ENCODE results near the gene NUDC.
"Not testable (repeated sequence)": the region's sequence is repeated elsewhere in the genome, so short reads cannot be mapped to it uniquely, and the experiment has no call there.

NUDC gene

DNA sequence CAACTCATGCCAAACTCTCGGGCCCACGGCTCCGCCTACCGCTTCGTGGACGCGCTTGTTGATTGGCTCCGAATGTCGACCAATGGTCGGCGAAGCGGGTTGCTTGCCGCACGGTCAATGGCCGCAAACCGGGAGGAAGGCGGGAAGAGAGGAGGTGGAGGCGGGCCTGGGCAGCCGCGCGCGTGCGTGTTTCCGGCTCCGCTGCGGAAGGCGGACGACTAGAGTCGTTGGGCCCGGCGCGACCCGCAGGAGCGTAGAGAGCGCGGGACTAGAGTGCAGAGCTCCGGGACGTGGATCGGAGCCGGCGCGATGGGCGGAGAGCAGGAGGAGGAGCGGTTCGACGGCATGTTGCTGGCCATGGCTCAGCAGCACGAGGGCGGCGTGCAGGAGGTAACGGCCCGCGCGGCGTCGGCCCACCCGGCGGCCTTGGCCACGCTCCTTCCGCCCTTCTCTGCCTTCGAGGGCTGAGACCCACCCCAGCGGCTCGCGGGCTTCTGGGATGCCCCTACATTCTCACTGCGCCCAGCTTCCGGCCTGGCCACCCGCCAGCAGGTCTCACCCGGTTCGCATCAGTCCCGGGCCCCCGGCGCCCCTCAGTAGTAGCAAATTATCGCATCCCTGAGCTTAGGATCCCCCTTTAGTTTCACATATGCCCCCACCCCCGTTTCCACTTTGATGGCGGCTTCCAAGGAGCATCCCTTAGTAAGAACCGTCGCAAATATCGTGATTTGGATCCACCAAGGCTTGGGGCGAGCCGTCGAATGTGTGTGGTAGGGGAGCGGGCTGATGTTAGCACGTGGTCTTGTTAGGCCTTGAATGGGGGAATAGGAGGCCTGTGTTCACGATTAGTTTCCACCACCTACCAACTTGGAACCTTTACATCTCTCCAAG is at the start of gene NUDC:
NUDC (plus strand) TSS at position 204 of the 891 bp plus-strand sequence; CDS start at position 310, 106 bp downstream.
- peak; percentile 94 for DNase-seq (ENCODE audit: low read depth)

DNA sequence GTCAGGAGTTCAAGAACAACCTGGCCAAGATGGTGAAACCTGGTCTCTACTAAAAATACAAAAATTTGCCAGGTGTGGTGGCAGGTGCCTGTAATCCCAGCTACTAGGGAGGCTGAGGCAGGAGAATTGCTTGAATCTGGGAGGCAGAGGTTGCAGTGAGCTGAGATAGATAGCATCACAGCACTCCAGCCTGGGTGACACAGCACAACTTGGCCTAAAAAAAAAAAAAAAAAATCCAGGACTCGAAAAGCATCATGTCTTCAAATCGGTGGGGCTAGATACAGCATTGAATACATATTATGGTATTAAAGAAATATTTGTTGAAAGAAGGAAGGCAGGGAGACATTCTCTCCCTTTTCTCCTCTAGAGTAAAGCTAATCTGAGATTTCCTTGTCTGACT is 48.4 kb upstream of the NUDC start:
- DNase-seq (ENCODE audit: low read depth), result not testable (repeated sequence)

DNA sequence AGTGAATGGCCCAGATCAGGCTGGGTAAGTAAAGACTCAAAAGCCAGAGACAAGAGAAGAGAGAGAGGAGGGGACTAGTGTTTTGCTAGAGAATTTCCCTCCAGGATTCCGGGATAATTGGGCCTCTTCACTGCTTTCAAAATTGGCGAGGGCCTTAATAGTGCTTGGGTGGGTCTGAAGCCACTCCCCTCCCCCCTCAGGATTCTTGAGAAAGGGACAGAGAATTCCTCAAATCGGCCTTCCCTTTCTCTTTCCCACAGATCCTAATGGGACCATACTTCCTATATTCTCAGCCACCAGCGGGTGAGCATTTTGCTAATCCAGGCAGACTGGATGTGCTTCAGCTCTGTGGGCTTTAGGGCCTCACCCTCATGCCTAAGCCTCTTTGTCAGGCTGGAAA is 46.6 kb upstream of the NUDC start:
- no peak for DNase-seq (ENCODE audit: low read depth)

DNA sequence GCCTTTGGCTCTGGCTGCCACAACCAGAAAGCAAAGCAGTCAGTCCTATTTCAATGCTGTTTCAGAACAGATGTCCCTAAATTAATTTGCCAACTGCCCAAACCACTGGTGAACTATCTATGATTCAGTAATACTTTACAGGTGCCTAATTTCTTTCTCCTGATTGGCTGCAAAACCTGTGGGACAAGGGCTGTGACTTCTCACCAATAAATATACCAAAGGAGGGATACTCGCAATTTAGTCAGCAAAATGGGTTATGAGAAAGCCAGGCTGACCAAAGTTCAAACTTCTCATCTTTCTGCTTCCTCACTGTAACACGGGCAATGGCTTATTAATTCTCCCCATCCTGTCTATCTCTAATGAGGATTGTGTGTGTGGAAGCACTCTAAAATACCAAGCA is 44.2 kb upstream of the NUDC start:
- DNase-seq (ENCODE audit: low read depth), result no peak

DNA sequence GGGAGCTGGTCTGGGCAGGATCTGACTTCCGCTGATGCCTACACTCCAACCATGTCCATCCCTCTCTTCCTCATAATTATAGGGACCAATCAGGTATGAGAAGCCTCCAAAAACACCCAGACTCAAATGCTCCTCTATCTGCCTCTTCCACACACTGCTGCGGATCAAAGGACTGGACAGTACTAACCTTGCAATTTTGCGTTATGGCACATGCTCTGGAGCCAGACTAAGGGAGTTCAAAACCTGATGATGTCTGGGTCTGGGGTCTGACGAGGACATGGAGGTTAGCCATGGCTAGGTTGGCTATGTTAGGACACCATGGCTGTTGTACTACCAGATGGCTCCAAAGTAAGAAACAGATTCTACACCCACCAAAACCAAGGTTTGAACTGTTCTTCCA is 41.8 kb upstream of the NUDC start:
- DNase-seq (ENCODE audit: low read depth), result no peak

DNA sequence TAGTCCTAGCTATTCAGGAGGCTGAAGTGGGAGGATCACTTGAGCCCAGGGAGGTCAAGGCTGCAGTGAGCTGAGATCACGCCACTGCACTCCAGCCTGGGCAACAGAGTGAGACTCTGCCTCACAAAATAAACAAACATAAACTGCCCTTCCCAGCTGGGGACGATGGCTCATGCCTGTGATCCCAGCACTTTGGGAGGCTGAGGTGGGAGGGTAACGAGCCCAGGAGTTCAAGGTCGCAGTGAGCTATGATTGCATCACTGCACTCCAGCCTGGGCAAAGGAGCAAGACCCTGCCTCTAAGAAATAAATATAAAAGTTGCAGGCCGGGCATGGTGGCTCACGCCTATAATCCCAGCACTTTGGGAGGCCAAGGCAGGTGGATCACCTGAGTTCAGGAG is 39.9 kb upstream of the NUDC start:
- not testable (repeated sequence) for DNase-seq (ENCODE audit: low read depth)

DNA sequence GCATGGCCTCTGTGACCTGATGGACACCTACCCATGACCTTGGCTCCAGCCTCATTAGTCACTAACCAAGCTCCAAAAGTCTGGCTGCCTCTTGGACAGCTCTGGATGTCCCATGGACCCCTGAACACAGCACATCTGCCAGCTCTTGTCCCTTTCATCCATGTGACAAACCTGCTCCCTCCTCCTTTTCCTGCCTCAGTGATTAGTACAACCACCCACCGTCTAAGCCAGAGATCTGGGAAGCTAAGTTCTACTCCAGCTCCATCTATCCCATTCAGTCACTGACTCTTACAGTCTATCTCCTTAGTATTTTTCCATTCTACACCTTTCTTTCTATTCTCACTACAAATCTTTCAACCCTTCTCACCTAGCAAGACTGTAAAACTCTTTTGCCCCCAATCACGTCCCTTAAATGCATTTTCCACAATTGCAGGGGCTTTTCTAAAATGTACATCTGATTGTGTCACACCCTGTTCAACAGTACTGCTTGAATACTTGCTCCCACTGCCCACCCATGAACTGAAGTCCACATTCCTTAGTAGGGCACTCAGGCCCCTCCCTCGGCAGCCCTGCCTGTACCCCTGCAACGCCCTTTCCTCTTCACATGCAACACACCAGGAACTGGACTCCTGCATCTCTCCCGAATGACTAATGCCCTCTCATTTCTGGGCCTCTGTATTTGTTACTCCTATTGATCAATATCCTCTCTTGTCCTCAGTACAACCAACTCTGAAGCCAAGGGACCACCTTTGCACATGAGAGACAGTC is 38.7 kb upstream of the NUDC start:
- no peak for DNase-seq (ENCODE audit: low read depth)

DNA sequence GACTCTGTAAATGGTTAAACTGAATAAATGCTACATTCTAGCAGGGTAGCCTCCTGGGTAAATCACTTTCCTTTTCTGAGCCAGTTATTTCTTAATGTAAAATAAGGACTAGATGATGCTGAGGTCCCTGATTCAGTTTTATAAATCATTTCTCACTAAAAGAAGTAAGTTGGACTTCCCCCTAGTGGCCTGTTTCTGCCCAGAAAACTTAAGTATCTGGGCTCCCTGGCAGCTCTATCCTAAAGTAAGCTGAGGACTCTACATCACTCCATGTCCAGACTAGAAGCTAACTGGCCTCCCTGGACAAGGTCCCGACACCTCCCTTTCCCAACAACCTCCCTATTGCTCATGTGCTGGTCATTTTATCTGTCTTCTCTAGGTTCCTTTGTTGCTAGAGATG is 34.4 kb upstream of the NUDC start:
- DNase-seq (ENCODE audit: low read depth), result no peak

DNA sequence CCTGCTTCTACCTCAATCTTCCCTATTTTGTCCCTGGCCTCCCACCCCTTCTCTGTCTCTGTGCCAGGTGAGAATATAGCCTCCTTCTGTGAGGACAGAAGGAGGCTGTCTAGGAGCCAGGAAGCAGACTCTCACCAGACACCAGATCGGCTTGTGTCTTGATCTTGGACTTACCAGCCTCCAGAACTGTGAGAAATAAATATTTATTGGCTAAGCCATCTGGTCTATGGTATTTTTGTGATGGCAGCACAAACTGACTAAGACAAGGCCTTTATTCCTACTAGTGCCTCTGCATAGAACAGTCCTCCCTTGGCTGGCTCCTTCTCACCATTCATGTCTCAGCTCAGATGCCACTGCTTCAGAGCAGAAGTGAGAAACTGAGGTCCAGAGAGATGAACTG is 33.3 kb upstream of the NUDC start:
- DNase-seq (ENCODE audit: low read depth), result no peak

DNA sequence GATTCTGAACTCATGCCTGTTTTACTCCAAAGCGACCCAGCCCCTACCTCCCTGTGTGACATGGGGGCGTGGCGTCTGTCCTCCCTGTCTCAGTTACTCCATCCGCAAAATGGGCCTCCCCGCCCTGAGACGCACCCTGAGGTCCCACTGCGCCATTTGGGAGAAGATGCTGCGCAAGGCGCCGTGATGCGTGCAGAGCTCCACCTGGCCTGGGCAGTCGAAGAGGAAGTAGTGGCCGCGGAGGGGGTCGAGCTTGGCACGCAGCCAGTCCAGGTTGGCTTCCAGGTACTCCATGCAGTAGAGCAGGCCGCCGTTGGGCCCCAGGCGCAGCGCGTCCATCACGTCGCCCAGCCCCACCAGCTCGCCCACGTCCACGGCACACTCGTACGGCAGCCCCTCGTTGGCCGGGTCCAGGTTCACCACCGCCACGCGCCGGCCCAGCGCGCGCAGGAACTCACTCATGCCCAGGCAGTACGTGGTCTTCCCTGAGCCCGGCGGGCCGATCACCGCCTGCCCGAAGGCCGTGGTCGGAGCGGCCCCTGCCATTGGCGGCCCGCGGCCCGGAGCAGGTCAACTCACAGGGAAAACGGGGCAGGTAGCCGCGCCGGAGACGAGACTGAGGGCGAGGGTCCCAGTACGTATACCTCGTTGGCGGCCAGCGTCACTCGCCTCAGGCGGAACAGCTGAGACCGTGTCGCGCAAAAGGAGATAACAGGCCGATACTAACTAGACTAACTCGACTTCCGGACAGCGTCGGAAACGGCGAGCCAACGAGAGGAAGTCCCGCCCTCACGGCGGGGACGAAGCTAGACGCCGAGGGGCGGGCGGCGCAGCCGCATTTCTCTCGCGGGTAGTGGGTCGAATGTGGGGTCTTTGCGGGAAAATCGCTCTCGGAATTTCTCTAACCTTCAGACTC is 31.7 kb upstream of the NUDC start, which contains the start of gene GPN2:
GPN2 (minus strand) TSS at position 733 of the 916 bp plus-strand sequence; CDS start at position 546, 187 bp downstream.
- peak; percentile 81 for DNase-seq (ENCODE audit: low read depth)

DNA sequence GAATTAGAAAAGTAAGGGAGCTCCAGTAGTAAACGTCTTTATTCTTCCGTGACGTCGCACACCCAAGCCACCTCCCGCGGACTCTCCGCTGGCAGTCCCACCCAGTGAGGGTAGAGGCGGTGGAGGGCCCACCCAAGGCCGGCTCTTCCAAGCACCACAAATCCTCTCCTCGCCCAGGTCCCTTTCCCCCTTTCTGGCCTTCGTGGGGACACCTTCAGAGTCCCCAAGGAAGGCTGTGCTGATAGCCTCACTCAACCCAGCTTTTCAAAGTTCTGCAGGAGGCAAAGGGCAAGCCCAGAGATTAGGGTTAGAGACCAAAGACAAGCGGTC is 31.1 kb upstream of the NUDC start:
- DNase-seq (ENCODE audit: low read depth), result no peak

DNA sequence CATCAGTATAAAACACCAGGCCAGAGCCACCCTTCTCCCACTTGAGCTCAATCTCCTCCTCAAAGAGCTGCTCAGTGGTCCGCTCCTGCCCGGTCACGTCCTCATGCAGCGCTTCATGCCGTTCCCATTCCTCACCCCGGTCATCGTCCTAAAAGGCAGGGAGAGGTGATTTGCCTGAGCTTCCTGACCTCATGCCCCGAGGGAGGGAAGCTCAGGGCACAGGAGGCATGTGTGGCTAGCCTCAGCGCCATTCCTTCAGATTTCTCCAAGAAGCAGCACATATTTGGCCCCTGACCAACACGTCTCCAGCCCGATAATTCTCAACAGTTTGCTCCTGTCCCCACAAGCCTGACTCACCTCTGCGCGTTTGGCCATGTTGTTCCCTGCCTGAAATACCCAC is 27.3 kb upstream of the NUDC start:
- DNase-seq (ENCODE audit: low read depth), result no peak

DNA sequence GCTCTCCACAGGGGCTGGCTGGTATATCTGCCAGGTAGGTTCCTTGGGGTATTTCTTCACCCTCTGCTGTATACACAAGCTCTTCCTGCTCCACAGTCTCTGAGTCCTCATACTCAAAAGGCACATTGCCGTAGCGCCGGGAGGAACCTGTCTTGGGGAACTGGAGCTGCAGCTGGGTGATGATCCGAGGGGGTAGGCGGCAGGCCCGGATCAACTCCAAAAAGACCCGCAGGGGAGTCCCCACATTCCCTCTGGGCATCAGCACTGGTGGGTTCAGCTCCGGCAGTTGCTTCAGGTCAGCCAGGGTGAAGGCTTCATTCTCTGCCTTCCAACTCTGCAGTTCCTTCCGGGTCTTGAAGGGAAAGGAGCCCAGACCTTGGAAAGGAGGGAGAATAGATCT is 24.2 kb upstream of the NUDC start:
- no peak for DNase-seq (ENCODE audit: low read depth)

DNA sequence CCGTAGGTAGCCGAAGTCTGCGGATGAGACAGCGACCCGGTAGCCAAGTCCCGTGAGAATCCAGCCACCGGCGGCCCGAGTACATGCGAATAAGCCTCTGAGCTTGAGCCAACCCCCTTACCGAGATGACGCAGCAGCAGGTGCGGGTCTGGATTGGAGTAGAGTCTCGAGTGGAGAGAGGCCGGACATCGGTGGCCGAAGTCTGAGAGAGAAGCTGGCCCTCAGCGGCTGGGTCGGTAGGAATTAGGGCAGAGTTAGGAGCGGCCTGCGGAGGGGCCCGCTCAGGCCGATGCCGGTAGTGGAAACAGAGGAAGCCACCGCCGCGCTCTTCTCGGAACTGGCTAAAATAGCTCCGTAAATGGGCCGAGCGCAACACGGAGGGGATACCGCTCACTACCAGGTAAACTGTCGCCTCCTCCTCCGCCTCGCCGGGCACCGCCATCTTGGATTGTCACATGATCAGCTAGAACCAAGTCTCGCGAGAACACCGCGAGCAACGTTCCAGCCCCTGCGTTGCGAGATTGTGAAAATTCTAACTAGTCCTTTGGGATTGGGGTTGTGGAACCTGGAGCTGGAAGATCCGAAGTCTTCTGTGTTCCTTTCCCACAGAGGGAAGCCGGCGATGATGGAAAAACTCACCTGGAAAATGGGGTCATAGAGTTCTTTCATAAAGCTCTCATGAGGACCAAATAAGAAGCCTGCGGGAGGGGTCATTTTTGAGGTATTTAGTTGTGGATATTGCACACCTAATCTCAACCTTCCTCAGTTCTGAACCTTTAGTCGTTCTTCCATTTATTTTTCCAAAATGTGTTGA is 21.3 kb upstream of the NUDC start, which contains the start of gene GPATCH3:
GPATCH3 (minus strand) TSS at position 467 of the 814 bp plus-strand sequence; CDS start at position 442, 25 bp downstream.
- peak; percentile 92 for DNase-seq (ENCODE audit: low read depth)

DNA sequence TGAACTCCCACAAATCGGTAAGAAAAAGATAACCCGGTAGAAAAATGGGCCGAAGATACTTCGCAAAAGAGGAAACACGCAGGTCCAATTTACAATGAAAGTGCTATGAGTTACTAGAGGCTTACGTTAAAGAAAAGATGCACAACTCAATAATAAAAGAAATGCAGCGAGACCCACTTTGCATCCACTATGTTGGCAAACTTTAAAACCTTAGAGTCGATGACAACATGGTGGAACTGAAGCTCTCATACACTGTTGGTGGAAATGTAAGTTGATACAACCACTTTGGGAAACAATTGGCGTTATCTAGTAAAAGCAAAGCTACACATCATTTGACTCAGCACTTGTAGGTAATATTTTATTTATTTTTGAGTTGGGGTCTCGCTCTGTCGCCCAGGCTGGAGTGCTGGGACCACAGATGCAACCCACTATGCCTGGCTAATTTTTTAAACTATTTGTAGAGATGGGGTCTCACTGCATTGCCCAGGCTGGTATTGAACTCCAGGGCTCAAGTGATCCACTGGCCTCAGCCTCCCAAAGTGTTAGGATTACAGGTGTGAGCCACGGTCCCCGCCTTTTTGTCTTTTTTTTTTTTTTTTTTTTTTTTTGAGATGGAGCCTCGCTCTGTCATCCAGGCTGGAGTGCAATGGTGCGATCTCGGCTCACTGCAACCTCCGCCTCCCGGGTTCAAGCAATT is 20.6 kb upstream of the NUDC start:
- no peak for DNase-seq (ENCODE audit: low read depth)

DNA sequence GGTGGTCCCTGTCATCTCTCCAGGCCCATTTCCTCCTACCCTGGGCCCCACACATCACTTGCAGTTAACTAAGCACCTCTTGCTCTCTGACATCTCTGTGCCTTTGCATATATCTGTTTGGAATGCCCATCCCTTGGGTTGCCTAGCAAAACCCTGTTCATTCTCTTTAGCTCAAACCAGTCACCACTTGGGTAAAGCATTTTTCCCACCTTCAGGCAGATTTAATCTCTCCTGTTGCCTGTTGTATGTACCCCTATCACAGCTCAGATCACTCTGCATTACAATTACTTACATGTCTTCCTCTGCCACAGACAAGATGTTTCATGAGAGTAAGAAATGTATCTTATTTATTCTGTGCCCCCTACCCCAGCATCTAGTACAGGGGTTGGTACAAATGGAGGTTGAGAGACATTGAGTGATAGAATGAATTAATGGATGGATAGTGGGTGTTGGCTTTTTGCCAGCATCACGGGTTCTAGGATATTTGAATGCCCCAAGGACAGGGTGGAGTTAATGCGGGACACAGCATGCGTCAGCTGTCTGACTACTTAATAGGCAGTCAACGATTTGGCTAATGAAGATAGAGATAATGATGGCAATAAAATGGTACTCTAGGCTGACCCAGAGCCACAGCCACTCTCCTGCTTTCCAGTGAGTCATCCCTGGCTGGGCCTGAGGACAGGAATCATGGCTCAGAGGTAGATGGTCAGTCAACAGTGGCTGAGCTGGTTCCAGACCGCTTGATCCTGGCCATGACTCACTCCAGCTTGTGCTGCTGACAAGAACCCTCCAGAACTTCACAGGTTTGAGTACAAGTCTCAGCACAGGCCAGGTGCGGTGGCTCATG is 14.2 kb upstream of the NUDC start:
- DNase-seq (ENCODE audit: low read depth), result no peak

DNA sequence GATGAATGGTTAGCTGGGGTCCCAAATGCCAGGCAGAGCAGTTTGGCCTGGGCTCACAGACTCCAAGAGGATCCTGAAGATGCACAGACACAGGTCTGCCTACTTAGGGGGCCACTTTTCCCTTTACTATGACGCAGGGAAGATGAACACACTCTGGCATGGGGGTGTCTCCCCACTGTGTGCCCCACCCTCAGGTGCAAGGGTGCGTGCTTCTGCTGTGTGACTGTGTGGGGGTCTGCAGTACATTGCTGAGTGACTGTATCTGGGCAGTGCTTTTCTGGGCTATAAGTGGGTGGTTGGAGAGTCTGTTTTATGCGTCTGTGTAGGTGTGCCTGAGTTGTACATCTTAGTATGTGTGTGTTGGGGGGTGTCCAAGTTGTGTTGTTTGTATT is 11.6 kb upstream of the NUDC start:
- DNase-seq (ENCODE audit: low read depth), result no peak

DNA sequence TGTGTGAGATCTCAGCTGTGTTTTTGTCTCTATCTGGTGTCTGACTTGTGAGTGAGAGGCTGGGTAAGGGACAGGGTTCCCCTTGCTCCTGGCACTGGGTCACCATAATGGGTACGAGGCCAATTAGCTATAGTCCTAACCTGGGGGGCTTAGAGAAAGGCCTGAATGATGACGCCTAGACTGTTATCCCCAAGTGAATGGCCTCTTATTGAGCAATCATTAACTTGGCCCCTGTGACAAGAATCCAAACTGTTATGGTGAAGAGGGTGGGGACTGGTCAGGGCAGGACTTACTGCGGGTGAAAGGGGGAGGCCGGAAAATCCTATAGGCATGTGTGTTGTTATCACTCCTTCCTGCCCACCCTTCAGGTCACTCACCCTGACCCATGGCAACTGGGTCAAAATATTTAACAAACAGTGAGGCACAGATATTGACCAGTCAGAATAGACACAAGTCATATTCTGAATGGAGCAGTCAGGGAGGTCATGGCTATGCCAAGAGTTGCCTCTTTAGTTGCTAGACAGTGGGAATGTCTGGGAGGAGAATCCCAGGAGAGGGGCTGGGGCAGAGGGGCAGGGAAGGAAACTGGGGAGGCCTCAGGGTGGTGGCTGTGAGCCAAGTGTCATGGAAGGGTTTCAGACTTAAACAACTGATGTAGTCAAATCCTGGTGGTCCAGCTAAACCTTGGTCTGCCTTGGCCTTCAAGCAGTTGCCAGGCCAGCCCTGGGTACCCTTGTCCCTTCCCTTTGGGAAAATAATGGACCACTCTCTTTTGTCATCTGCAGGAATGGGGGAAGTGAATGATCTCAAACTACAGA is 11.0 kb upstream of the NUDC start:
- no peak for DNase-seq (ENCODE audit: low read depth)
